Ishikawa (cell line): ENCODE results near the gene ARHGAP8.

Experiments
- CEBPB ChIP-seq: IDR thresholded peaks from 2 replicates; pipeline ENCODE4 v1.6.1; 2012
- CREB1 ChIP-seq: IDR thresholded peaks from 2 replicates; pipeline ENCODE4 v1.6.1; 2012; ENCODE audit warnings: low read depth
- EGR1 ChIP-seq: IDR thresholded peaks from 2 replicates; pipeline ENCODE4 v1.6.1; 2012
- EP300 ChIP-seq: IDR thresholded peaks from 2 replicates; pipeline ENCODE4 v1.6.1; 2012; ENCODE audit warnings: borderline replicate concordance
- FOXM1 ChIP-seq: IDR thresholded peaks from 2 replicates; pipeline ENCODE4 v1.6.1; 2012; ENCODE audit warnings: low read depth, borderline replicate concordance
- NFIC ChIP-seq: IDR thresholded peaks from 2 replicates; pipeline ENCODE4 v1.6.1; 2012
- RAD21 ChIP-seq: IDR thresholded peaks from 2 replicates; pipeline ENCODE4 v1.6.1; 2012; ENCODE audit warnings: low read depth
- TAF1 ChIP-seq: IDR thresholded peaks from 2 replicates; pipeline ENCODE4 v1.6.1; 2012; ENCODE audit warnings: low read depth, mild to moderate bottlenecking
- TCF12 ChIP-seq: IDR thresholded peaks from 2 replicates; pipeline ENCODE4 v1.6.1; 2012; ENCODE audit warnings: low read depth
- TEAD4 ChIP-seq: IDR thresholded peaks from 2 replicates; pipeline ENCODE4 v1.6.1; 2012
- YY1 ChIP-seq: IDR thresholded peaks from 2 replicates; pipeline ENCODE4 v1.6.1; 2012; ENCODE audit warnings: low read depth
- ZBTB7A ChIP-seq: IDR thresholded peaks from 2 replicates; pipeline ENCODE4 v1.6.1; 2012; ENCODE audit warnings: low read depth
- TF ChIP-seq, protein P1 (sequence below): IDR thresholded peaks from 2 replicates; pipeline ENCODE4 v1.6.1; 2012
- TF ChIP-seq, protein P2 (sequence below): IDR thresholded peaks from 2 replicates; pipeline ENCODE4 v1.6.1; 2012
- TF ChIP-seq, protein P3 (sequence below): IDR thresholded peaks from 2 replicates; pipeline ENCODE4 v1.6.1; 2012; ENCODE audit warnings: low read depth, mild to moderate bottlenecking

The ARHGAP8 gene

DNA sequence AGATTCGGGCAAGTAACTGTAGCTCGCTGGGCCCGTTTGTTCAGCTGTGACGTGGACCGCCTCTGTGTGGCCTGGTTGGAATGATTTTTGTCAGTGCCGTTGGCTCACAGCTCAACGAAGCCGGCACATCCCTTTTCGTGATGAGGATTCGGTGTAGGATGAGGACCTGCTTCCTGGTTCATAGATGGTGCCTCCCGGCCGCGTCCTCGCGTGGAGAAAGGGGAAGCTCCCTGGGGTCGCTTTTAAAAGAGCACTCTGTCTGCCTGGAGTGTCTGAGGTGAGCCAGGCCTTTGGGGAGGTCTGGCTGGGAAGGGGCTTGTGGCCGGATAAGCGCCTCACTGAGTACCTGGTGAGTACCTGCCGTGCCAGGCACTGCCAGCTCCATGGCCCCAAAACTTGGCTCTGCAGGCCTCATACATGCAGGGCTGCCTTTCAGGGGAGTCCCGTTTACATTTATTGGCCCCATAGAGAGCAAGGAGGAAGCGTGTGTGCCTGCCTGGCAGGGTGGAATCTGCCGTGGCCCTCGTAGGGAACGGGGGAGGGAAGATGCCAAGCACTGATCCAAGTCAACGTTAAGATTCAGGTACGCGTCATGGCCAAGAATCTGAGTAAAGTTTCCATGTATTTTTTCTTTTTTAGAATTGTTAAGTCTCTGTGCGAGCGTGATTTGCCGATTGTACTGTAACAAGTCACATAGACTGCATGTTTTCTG lies 88.4 kb downstream of the ARHGAP8 start:
- TF ChIP-seq CEBPB (no peak), EP300 (no peak), TEAD4 (no peak), RAD21 (no peak), ZBTB7A (no peak), FOXM1 (no peak), CREB1 (no peak)
- TF ChIP-seq, protein P1, sequence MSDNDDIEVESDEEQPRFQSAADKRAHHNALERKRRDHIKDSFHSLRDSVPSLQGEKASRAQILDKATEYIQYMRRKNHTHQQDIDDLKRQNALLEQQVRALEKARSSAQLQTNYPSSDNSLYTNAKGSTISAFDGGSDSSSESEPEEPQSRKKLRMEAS, result no peak
- TF ChIP-seq, protein P2, sequence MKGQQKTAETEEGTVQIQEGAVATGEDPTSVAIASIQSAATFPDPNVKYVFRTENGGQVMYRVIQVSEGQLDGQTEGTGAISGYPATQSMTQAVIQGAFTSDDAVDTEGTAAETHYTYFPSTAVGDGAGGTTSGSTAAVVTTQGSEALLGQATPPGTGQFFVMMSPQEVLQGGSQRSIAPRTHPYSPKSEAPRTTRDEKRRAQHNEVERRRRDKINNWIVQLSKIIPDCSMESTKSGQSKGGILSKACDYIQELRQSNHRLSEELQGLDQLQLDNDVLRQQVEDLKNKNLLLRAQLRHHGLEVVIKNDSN, result no peak
- TF ChIP-seq, protein P3, sequence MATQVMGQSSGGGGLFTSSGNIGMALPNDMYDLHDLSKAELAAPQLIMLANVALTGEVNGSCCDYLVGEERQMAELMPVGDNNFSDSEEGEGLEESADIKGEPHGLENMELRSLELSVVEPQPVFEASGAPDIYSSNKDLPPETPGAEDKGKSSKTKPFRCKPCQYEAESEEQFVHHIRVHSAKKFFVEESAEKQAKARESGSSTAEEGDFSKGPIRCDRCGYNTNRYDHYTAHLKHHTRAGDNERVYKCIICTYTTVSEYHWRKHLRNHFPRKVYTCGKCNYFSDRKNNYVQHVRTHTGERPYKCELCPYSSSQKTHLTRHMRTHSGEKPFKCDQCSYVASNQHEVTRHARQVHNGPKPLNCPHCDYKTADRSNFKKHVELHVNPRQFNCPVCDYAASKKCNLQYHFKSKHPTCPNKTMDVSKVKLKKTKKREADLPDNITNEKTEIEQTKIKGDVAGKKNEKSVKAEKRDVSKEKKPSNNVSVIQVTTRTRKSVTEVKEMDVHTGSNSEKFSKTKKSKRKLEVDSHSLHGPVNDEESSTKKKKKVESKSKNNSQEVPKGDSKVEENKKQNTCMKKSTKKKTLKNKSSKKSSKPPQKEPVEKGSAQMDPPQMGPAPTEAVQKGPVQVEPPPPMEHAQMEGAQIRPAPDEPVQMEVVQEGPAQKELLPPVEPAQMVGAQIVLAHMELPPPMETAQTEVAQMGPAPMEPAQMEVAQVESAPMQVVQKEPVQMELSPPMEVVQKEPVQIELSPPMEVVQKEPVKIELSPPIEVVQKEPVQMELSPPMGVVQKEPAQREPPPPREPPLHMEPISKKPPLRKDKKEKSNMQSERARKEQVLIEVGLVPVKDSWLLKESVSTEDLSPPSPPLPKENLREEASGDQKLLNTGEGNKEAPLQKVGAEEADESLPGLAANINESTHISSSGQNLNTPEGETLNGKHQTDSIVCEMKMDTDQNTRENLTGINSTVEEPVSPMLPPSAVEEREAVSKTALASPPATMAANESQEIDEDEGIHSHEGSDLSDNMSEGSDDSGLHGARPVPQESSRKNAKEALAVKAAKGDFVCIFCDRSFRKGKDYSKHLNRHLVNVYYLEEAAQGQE, result no peak

DNA sequence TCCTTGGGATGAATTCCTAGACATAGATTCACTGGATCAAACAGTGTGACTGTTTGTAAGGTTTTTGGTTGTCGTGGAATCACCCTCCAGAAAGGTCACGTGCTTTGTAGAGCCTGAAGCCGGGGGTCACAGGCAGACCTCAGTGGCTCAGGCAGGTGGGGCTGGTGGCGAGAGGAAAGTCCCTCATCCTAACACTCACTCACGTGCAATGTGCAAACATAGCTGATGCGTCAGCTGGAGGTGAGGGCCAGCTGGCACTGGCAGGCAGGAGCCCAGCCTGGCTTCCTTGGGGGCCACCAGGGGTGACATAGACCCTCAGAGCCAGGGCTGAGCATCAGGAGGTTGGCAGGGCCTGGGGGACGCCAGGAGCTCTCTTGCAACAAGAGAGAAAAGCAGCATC lies 90.0 kb downstream of the ARHGAP8 start:
- TF ChIP-seq TEAD4 (no peak), ZBTB7A (no peak), NFIC (no peak)

DNA sequence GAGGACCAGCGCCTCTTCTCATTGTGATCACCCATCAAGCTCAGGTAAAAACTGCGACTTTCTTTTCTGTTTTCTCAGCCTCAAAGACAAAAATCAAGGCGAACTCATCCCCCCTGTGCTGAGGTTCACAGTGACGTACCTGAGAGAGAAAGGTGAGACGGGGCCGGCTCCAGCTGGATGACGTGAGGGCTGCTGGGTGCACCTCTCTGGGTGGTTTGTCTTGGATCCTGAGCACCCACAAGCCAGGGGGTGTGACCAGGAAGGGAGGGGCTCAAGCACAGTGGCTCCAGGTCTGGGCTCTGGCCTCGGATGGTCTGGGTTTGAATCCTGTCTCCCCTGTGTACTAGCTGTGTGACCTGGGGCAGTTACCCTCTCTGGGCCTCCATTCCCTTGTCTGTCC lies 92.8 kb downstream of the ARHGAP8 start:
- no peak for TF ChIP-seq EGR1
- TF ChIP-seq FOXM1, result no peak
- no peak for TF ChIP-seq TCF12

DNA sequence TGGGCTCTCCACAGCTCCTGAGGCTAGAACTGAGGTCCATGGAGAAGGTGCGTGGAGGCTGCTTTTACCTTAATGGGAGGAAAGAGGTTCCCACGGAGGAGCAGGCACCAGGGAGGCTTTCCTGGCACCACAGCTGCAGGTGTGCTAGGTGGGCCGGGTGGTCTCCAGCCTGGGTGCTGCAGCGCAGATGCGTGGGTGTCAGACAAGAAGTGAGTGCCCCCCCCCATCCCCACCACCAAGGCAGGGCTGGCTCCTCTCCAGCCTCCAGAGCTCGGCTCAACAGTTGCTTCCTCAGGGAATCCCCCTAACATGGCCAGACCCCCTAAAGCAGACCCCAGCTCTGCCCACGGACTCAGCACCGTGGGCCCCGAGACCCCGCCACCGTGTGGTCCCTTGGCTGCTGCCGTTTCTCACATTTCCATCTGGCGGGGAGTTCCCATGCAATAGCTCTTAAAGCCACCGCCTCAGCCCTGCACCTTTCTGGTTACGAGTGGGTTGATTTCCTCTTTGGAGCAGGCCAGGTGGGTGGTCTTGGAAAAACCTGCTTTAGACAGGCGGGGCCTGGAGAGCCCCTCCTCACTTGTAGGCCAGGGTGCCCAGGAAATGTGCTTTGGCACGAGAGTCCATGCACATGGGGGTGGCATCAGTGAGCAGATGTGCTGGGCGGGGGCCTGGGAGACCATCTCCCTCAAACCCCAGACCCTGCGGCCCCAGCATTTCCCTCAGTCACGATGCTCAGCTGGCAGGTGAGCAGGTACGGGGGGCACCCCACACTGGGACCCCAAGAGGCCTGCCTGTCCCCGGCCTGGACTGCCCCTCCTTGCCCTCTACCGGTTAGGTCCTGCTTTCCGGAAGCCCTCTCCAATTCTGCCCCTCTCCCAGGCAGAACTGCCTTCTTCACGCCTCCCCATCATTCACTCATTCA lies 93.7 kb downstream of the ARHGAP8 start:
- TF ChIP-seq EP300, result no peak
- no peak for TF ChIP-seq TAF1

DNA sequence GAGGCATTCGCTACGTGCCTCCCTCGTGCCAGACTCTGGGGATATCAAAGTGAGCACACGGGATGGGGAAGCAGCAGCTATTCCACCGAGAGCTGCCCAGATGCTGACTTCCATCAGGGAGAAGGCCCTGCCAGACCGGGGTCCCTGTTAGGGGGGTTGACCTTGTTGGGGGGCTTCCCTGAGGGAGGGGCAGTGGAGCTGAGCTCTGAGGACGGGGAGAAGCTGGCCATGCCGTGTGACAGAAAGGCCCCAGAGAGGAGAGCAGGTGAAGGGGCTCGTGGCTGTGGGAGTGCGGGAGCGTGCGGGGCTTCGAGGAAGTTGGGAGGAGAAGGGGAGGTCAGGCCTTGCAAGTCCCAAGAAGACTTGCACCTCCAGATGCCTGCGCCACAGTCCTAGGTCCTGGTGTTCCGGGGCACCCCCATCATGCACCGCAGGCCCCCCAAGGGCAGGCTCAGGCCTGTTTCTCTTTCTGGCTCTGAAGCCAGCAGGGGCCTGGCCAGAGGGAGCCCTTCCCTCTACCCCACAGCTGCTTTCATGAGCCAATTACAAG lies 94.4 kb downstream of the ARHGAP8 start:
- TF ChIP-seq NFIC, result no peak
- TF ChIP-seq CEBPB, result no peak
- no peak for TF ChIP-seq EP300
- TF ChIP-seq TEAD4, result no peak
- no peak for TF ChIP-seq YY1
- no peak for TF ChIP-seq FOXM1
- TF ChIP-seq EGR1, result no peak
- TF ChIP-seq RAD21, result no peak
- TF ChIP-seq, protein P1, result no peak
- no peak for TF ChIP-seq TCF12
- no peak for TF ChIP-seq TAF1

DNA sequence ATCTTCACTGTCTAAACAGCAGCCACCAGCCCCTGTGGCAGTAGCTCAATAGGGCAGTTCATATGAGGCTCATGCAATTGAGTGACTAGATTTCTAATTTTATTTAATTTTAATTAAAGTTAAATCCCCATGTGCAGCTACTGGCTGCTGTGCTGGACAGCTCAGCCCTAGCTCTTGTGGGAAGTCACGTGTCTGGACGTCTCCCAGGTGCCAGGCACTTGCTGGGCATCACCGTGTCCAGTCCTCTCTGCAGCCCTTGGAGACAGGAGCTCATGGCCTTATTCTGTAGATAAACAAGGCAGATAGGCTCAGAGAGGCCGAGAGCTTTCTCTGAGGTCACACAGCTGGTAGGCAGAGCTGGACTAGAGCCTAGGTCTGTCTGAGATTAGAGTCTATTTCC lies 95.0 kb downstream of the ARHGAP8 start:
- TF ChIP-seq FOXM1, result no peak
- TF ChIP-seq, protein P1, result no peak
- TF ChIP-seq CREB1, result no peak
- no peak for TF ChIP-seq YY1
- no peak for TF ChIP-seq ZBTB7A
- TF ChIP-seq TCF12, result no peak
- TF ChIP-seq, protein P3, result no peak
- TF ChIP-seq RAD21, result no peak
- TF ChIP-seq EGR1, result no peak
- no peak for TF ChIP-seq NFIC
- TF ChIP-seq TEAD4, result no peak
- no peak for TF ChIP-seq EP300
- TF ChIP-seq TAF1, result no peak
- TF ChIP-seq, protein P2, result no peak
- TF ChIP-seq CEBPB, result no peak
